Activated CD4-positive, alpha-beta T cell treated with anti-CD3 and anti-CD28 coated beads, Interleukin-2, amount 50 U/mL, for 24 hours (primary cell): Measurements from ENCODE around the gene SLC9C2.
"Not testable (repeated sequence)": the region's sequence is repeated elsewhere in the genome, so short reads cannot be mapped to it uniquely, and the experiment has no call there.

Source experiments
- DNase-seq, 2 donors: peaks; one replicate each; pipeline ENCODE4 v3.0.0-alpha.2; 2020; ENCODE audit warnings: low read depth in 1 of 2, low spot score in 1 of 2

The SLC9C2 gene

DNA sequence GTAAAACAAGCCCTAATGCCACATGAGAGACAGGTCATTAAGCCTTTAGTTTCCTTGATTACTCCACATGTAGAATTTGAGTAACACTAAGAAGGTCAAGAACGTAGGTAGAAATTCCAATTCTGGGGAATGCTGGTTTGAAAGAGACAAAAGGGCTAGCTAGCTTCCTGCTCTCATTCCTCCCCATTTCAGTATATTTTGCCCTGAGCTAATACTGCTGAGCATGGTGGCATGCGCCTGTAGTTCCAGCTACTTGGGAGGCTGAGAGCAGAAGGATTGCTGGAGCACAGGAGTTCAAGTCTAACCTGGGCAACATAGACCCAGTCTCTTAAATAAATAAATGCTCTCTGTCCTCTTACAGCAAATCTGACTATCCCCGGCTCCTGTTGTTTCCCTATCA lies 112.9 kb downstream of the SLC9C2 start:
- no peak for DNase-seq

DNA sequence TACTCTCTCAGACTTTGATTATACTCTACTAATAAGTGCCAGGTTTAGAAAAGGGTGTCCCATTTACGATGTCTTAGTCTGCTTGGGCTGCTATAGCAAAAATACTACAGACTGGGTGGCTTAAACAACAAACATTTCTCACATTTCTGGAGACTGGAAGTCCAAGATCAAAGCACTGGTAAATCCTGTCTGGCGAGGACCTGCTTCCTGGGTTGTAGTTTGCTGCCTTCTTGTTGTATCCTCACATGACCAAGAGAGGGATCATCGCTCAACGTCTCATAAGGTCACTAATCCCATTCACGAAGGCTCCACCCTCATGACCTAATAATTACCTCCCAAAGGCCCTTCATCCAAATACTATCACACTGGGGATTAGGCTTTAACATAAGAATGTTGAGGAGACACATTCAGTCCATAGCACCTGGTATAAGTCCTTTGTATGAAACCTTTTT lies 113.7 kb downstream of the SLC9C2 start:
- DNase-seq = no peak

DNA sequence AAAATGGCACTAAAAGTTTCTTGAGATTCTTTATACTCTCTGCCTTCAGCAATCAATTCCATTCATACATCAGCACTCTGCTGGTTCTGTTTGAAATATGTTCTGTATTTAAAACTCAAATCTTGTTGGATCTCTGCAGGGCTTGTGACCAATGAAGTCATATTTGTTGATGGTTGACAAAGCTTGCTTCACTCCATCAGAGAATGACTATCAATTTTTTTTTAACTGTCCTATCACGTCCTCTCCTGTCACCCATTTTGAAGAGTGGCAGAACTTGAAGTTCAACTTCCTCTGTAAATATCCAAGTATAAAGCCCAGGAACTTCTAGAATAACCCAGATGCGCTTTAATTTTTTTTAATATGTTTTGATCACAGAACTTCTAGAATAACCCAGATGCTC lies 114.9 kb downstream of the SLC9C2 start:
- no peak for DNase-seq

DNA sequence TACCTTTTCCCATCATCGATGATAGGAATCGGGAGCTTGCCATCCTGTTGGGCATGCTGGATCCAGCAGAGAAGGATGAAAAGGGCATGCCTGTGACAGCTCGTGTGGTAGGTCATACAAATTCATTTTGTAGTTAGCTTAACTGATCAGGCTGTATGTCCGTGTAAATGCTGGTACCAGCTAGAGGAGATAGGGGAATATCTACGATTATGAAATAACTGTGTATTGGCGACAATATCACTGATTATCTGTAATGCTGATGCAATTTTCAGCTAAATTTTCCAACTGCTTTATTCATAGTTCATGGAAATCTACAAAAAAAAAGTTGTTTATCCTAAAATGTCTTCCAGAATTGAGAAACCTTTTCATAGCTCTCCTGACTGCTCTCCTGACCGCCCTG lies 117.5 kb downstream of the SLC9C2 start:
- DNase-seq = no peak

DNA sequence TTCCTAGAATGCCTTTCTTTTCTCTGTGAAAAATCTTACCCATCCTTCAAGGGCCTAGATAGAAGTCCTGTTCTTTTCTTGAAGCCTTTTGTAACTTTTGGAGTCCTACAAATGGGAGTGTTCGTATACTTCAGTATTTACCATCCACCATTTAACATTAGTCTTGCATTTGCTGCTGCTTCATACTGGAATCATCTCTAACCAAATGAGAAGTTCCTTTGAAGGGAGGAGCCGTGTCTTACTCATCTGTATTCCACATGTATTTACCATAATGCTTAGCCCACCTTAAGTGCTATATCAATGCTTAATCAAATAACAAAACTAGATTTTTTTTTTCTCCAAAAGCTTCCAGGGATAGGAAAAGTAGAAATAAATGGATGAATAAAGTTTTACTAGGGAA lies 118.6 kb downstream of the SLC9C2 start:
- DNase-seq = no peak

DNA sequence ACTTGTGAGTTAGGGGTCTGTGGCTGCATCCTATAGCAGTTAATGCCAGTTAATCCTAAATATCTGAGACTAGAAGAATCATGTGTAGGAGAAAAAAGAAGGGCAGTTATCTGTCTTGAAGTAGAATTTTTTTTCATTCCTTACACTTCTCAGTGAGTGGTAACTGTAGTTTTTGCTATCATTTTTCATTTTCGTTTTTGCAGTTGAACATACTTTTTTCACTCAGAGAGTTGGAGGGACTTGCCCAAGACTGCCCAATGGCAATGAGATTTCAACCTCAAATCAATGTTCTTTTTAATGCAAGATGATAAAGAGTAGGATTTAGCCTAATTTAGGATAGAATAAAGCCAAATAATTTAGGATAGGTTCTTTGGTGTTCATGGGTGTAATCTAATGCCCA lies 120.2 kb downstream of the SLC9C2 start:
- no peak for DNase-seq

DNA sequence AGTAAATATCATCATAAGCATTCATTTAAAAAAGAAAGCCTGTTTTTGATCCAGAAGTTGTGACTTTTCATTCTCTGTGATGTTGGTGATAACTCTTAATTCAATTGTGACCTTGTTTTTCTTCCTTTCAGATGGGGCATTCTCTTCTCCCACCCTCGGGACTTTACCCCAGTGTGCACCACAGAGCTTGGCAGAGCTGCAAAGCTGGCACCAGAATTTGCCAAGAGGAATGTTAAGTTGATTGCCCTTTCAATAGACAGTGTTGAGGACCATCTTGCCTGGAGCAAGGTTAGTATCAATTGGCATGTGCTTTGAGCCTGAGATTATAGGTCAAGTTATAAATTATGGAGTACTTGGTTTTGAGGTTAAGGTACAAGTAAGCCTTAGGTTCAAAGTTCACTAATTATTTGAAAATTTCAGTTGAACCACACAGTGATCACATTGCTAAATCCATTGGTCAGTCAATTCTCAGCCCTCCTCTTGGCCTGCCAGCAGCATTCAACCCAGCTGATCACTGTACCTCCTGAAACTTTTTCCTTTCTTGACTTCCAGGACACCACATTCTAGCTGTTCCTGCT lies 121.6 kb downstream of the SLC9C2 start:
- no peak for DNase-seq

DNA sequence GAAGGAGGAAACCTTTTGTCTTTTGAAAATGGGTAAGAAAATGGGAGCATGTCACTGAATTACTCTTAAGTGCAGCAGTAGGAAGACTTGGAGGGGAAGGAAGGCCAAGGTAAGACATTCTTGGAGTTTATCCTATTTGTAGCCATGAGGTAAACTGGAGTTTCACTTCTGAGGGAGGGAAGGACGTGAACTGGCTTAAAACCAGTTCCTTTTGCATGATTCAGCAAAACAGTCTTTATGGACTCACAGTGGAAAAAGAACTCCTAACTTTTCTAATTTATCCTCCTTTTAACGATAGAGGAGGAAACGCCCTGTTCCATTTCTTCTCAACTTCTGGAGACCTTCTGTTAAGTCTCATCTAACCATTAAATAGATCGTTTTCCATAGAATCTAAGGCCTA lies 123.2 kb downstream of the SLC9C2 start:
- no peak for DNase-seq

DNA sequence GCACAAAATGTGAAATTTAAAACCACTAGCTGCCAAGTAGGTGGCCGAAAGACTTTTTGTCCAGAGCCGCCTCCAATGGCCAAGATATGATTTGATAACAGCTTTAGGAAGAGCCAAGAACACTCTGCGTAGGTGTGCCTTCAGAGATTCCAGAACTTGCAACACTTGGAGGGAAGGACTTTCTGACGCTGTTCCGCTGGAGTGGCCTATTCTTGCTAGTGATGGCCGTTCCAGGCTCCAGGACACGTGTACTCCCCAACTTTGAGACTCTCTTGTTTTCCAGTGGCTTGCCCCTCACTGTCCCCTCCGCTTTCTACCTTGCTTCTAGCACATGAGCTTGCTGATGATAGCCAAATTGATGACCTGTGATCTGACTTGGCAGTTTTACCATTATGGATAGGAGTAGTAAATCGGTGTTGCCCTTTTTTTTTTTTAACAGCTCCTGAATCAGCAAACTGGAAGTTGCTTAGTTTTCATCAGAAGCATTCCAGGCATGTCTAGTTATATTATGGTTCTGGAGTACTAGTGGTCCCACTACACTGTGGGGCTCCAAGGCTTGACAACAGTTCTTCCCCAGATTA lies 124.7 kb downstream of the SLC9C2 start:
- no peak for DNase-seq

DNA sequence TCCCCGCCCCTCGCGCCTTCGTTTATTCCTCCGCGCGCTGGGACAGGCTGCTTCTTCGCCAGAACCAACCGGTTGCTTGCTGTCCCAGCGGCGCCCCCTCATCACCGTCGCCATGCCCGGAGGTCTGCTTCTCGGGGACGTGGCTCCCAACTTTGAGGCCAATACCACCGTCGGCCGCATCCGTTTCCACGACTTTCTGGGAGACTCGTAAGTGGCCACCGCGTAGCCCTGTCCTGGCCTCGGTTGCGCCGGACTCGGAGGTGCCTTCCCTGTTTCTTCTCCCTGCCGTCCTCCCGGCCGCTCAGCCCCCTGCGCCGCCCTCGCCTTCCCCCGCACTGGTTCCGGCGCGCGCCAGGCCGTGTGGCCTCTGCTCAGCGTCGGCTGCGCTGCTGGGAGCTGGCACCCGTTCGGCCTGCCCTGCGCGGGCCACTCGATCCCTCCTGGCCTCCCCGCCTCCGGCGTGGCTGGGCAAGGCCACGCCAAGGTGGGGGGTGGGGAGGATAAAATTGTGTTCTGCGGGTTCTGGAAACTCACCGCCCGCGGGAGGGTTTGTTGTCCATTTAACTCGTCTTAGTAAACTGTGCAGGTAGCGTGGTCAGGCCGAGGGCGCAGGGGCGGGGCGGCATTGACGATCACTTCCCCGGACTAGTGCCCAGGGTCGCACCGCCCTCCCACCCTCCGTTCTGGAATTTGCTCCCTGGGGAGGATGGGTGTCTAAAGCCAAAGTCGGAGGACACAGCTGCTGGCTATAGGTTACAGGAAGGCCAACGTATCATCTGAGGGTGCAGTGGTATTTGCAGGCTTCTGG lies 125.4 kb downstream of the SLC9C2 start, which contains the start of gene PRDX6:
Gene PRDX6 (plus strand): TSS at position 50 of the 808 bp plus-strand sequence. CDS start 63 bp downstream, at position 113.
- DNase-seq = peak in 1 of 2 donors; percentile 20

DNA sequence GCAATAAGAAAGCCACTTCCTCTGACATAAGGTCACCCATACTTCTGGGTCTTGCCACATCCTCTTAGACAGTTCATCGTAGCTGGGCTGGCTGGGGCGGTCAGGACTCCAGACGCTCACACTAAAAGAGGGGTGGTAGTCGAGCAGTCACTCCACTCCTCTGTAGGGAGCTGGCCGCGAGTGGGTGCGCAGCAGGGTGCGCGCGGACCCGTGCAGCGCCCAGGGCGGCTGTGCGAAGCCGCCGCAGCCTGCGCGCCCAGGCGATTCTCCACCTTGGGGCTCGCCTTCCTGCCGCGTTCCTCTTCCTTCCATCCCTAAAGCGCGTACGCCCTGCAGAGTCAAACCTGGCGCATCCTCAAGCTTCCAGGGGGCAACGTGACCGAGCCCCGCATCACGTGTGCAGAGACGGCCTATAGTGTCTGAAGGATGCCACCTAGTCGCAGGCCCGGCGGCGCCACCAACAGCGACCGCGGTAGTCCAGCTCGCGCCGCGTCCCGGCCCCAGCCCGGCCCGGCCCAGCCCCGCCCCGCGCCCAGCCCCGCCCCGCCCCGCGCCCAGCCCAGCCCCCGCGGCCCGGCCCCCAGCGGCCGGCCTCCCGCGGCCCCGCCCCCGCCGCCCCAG lies 126.1 kb downstream of the SLC9C2 start:
- DNase-seq = peak; percentile 69 to 79

DNA sequence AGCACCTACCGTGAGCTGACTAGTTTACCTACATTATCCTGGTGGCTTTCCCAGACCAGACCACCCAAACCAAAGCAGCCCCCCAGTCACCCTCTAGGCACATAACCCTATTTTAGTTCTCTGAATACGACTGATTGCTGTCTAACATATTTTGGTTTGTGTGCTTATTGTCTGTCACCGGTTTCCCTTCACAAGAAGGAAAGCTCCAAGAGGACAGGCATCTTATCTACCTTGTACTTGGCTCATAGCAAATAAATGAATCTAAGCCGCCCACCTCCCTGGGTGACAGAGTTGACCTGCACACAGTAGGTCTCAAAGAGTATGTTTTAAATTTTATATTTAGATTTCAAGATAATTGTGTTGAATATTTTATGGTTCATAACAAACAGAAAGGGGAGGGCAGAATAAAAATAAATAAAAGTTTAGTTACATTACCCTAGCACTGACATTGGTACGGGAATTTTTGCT lies 126.6 kb downstream of the SLC9C2 start:
- DNase-seq = no peak

DNA sequence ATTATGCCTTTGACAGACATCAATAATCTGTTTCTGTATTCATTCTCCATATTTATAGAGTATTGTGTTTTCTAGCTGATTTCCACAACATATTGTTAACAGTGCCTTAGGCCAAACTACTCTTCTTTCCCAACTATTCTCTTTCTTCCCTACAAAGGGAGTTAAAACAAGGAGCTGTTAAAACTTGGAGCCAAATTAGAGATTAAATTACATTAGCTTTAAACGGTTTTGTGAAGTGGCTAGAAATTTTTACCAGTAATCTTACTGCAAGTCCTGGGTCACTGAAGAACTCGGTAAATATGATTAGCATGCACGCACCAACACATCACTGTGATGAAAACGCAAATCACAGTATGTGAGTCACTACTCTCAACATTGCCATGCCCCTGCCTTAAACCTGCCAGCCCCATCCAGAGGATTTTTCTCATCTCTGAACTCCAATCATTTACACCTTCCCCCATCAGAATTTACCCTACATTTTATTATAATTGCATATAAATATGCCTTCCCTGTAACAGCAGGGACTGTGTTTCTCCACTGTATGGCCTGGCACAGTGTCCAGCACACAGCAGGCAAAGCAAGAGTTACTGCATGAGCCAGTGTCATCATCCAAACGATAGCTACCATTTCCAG lies 127.2 kb downstream of the SLC9C2 start:
- peak in 1 of 2 donors; percentile 24 for DNase-seq

DNA sequence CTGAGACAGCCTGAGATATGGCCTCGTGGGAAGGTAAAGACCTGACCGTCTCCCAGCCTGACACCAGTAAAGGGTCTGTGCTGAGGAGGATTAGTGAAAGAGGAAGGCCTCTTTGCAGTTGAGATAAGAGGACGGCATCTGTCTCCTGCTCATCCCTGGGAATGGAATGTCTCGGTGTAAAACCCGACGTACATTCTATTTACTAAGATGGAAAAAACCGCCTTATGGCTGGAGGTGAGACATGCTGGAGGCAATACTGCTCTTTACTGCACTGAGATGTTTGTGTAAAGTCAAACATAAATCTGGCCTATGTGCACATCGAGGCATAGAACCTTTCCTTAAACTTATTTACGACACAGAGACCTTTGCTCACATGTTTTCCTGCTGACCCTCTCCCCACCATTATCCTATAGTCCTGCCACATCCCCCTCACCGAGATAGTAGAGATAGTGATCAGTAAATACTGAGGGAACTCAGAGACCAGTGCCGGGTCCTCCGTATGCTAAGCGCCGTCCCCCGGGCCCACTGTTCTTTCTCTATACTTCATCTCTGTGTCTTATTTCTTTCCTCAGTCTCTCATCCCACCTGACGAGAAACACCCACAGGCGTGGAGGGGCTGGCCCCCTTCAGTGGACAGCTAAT lies 128.0 kb downstream of the SLC9C2 start:
- DNase-seq = not testable (repeated sequence)

DNA sequence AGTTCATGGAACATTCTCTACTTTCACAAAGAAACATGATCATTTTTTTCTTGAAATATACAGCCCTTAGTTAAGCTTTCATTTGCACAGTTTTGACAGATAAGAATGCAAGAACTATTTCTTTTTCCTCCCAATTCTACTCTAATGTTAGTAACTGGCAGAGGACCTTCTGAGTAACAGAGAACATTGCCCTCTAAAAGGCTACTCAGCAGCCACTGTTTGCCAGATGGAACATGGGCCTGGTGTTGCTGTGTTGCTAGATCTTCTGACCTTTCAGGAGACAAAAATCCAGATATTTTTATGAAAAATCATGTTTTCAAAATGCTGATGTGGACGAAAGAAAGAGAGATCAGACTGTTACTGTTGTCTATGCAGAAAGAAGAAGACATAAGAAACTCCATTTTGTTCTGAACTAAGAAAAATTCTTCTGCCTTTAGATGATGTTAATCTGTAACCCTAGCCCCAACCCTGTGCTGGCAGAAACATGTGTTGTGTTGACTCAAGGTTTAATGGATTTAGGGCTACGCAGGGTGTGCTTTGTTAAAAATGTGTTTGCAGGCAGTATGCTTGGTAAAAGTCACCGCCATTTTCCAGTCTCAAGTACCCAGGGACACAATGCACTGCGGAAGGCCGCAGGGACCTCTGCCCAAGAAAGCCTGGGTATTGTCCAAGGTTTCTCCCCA lies 128.6 kb downstream of the SLC9C2 start:
- DNase-seq = no peak

DNA sequence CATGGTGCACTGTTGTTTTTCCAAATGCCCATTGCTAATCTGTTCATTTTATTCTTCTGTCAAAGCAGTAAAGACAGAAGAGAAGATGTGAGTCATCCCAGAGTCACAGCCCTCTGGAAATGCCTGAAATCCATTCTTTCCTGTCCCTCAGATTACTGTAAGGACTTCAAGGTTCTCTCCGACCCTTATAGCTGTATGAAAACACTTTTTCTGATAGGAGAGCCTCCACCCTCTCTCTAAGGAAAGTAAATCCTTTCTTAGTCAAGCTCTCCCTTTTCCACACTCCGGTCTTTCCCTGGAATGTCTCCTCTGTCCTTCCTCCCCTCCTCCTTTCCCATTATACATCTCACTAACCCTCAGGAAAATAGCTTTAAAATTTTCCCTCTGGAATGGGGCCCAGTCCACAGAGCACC lies 129.3 kb downstream of the SLC9C2 start:
- DNase-seq = no peak

DNA sequence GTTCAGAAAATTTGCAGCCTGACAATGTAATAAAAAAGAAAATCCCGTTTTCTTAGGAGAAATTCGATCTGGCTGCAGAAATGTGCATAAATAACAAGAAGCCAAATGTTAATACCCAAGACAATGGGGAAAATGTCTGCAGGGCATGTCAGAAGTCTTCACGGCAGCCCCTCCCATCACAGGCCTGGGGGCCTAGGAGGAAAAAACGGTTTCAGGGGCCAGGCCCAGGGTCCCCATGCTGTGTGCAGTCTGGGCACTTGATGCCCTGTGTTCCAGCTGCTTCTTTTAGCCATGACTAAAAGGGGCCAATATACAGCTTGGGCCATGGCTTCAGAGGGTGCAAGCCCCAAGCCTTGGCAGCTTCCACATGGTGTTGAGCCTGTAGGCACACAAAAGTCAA lies 132.3 kb downstream of the SLC9C2 start:
- no peak for DNase-seq

DNA sequence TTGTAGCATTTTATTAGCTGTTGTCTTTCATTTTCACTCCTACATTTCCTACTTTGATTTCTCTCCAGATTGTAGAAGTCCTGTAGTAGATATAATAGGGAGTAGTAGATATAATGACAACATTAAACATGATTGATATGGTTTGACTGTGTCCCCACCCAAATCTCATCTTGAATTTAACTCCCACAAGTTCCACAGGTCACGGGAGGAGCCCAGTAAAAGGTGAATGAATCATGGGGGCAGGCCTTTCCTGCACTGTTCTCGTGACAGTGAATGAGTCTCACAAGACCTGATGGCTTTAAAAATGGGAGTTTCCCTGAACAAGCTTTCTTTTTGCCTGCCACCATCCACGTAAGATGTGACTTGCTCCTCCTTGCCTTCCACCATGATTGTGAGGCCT lies 133.2 kb downstream of the SLC9C2 start:
- no peak for DNase-seq

DNA sequence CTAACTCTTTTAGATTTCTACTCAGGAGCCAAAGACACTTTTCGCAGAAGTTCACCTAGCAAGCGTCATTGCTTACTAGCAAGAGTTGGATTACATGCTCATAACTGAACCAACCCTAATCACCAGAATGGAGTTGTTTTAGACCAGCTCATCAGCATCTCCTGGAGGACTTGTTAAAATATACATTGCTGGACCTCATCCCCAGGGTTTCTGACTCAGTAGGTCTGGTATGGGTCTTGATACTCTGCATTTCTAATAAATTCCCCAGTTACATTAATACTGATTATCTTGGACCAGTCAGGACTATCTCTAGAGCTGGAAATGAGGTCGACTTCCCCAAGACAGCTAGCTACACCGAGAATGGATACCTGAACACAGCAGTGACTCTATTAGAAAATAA lies 135.4 kb downstream of the SLC9C2 start:
- no peak for DNase-seq

DNA sequence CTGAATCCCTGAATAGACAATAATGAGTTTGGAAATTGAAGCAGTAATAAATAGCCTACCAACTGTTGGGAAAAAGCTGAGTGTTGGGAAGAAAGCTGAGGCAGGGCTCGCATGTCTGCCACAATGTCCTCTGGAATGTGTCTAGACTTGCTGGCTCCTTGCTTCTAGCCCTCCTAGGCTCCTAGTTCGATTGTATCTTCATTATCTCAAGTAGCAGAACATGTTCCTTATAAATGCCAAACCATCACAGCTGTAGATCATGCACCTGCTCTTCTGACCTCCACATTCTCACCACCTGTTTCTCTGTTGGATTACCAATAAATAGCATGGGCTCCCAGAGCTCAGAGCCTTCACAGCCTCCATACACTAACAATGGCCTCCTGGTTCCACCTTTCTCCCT lies 138.7 kb downstream of the SLC9C2 start:
- DNase-seq = not testable (repeated sequence)
